Coronary artery (tissue), 2 donors: ENCODE results near the gene SLC3A2.

ENCODE experiments used
- DNase-seq: peaks from one replicate; pipeline ENCODE4 v3.0.0-alpha.2; 2017; ENCODE audit warnings: low spot score
- H3K27ac ChIP-seq, 2 donors: fragments of 200-600 bp; sonication (generic); one replicate each; pipeline ENCODE4 v1.5.1; 2016 to 2019
- H3K4me3 ChIP-seq: fragments of 200-600 bp; sonication (generic); 2 replicates; pipeline ENCODE4 v1.5.1; 2016; ENCODE audit warnings: mild to moderate bottlenecking, moderate library complexity
- CTCF ChIP-seq: fragments of 200-600 bp; sonication (generic); IDR thresholded peaks from one replicate; pipeline ENCODE4 v1.5.1; 2019; ENCODE audit warnings: antibody characterized with exemption

Gene SLC3A2

GRCh38 chr11:62922653-62923431 lies 42.1 kb downstream of the SLC3A2 start:
- TF ChIP-seq CTCF = no peak
- no peak overlapping the region for H3K27ac ChIP-seq
- DNase-seq = no peak
- peak overlapping the region; percentile 60 for H3K4me3 ChIP-seq

DNA sequence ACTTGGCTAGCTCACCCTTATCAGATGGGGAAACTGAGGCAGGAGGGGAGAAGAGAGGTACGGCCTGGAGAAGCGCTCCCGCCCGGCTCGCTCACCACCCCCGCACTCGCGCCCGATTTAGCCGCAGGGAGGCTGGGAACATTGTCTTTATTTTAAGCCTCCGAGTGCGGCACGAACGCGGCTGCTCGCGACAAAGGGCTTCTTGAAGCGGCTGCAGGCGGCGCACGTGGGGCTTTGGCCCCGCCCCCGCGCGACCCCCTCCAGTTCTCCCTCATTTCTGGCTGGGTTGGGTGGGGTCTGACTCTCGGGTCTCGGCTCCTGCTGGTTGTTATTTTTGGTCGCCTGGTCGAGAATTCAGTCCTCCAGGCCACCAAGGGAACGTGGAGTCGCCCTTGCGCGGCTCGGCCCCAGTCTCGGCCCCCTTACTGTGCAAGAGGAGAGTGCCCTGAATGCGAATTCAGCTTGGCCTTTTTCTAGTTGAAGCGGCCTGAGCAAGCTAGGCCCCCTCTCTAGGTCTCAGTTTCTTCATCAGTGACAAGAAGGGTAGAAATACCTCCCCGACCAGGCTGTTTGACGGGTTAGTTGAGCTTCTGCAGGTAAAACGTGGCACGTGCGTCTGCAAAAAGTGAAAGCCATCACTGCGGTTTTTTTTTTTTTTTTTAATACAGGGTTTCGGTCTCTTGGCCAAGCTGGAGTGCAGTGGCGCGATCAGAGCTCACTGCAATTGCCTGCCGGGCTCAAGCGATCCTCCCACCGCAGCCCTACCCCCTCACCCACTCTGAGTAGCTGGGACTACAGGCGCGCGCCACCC lies 43.1 kb downstream of the SLC3A2 start:
- Histone ChIP-seq H3K27ac (no peak overlapping the region), H3K4me3 (peak overlapping the region; percentile 60)
- no peak for TF ChIP-seq CTCF
- no peak for DNase-seq

DNA sequence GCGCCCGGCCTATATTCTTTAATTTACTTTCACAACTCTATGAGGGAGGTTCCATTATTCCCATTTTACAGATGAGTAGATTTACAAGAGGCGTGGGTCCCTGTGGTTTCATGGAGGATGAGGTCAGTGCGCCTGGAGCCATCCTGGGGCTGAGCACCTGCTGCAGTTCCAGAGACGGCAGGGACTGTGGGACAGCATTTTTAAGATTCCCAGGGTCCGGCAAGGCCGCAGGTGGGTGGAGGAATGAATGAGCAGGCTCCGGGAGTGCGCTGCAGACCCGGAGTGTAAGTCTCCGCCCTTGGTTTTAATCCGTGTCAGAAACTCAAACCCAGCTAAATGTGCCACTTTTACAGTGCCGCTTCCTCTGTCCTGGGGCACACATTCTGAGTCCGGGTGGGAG lies 44.6 kb downstream of the SLC3A2 start:
- H3K27ac ChIP-seq = no peak overlapping the region
- H3K4me3 ChIP-seq = peak overlapping the region; percentile 62
- no peak for TF ChIP-seq CTCF
- DNase-seq = no peak

GRCh38 chr11:62925745-62926679 lies 45.3 kb downstream of the SLC3A2 start:
- DNase-seq = no peak
- Histone ChIP-seq H3K27ac (no peak overlapping the region), H3K4me3 (peak overlapping the region; percentile 62)
- no peak for TF ChIP-seq CTCF

- H3K4me3 ChIP-seq = peak overlapping the region; percentile 62
- no peak overlapping the region for H3K27ac ChIP-seq
- no peak for DNase-seq
Measured at GRCh38 chr11:62926680-62927455, 46.2 kb downstream of the SLC3A2 start.

More at GRCh38 chr11:62926680-62927455, 46.2 kb downstream of the SLC3A2 start:
- no peak for TF ChIP-seq CTCF
